IPS-11a (cell line): ENCODE data around the gene IFIT1.
"Not testable (repeated sequence)": the region's sequence is repeated elsewhere in the genome, so short reads cannot be mapped to it uniquely, and the experiment has no call there.

Experiments used
- H3K4me3 ChIP-seq: one replicate; pipeline ENCODE4 v1.5.1; 2013; ENCODE audit warnings: low read depth, low read length, control low read depth

IFIT1 gene

DNA sequence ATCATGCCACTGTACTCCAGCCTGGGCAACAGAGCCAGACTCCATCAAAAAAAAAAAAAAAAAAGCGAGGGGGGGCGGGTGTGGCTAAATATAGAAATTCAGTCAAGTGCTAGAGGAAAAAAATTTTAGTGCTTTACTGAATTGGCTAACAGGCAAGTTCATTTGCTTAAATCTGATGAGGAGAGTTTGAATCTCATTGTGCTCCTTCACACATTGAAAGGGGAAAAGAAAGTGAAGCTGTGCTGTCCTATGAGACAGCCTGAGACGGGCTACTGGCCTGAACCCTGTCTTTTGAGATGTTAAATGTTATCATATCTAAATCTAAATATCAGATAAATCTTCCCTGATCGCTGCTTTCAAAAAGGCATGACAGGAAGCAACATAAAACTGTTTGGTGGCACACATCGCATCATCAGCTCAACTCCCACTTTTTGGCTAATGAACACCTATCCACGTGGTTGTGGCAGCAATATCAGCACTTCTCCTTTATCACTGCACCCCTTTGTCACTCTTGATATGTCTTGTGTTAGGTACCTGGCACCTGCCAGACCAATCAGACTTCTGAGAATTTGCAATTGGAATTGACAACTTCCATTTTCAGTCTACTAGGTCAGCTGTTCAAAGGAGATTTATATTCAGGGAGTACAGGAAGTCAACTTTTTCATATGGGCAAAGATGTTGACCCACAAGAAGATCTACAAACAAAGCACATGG lies 28.5 kb upstream of the IFIT1 start:
- H3K4me3 ChIP-seq = no peak overlapping the region

GRCh38 chr10:89364531-89364930 lies 27.9 kb upstream of the IFIT1 start:
- no peak overlapping the region for H3K4me3 ChIP-seq

DNA sequence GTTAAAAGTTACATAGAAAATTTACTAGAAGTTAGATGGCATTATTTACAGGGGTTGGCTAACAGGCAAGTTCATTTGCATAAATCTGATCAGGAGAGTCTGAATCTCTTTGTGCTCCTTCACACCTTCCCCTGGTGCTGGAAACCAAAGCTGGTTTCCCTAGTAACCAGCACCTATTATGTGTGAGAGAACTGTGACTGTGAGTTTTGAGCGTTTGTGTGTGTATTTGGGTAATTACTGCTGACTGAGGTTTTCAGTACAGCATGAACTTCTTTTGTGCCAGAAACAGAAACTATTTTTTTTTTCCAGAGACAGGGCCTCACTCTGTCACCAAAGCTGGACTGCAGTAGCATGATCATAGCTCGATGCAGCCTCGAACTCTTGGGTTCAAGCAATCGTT lies 24.9 kb upstream of the IFIT1 start:
- no peak overlapping the region for H3K4me3 ChIP-seq

DNA sequence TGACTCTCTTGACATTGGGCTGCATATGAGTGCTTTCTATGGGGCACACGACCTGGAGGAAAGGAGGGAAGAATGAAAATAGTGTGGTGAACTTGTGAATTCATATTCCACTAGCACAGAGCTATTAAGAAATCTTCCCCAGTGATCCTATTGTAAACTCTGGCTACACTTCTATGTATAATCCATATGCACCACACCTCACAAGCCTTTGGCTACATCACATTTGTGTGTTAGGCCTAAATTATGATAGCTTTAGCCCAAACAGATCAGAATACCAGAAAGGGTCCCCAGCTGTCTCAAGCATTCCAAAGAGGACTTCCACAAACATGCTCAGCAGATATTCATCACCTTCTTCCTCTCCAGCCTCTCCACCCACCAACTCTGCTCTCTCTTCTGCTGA lies 24.3 kb upstream of the IFIT1 start:
- H3K4me3 ChIP-seq = no peak overlapping the region

DNA sequence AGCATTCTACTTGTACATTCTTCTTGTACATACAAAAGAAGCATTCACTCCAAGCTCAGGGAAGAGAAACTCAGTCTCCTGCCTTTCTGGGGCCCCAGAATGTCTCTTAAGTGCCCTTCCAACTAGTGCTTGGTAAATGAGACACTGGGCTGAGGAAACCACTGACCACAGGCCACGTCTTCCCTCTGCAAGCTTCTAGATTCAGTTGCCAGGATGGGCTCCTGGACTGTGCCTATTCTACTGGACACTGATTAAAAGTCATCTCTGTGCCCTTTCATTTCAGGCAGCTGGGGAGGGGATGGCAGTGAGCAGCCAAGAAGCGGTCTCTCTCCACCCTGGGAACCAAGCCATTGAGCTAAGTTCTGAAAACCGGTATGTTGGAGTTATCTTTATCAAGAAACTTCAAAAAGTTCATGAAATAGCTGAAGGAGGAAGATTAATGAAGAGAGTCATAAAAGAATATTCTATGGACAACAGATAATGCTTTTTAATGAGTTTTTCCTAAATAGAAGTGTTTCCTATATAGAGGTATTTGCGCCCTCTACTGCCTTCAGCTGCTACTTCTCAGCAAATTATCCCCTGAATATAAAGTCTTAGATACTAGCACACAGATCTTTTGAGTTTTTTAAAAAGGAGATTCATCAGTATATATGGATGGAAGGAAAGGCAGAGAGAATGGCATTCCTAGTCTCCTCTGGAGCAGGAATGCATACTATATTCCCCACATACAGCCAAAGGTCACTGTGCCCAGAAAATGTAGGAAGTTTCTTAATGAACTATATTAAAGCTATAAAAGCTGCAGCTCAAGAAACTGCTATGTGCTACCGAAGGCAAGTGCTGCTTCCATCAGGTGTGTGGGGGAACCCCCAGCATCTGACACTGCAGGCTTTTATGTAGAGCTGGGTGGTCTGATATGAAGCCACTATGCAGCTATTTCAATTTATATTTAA lies 23.0 kb upstream of the IFIT1 start:
- H3K4me3 ChIP-seq = no peak overlapping the region

DNA sequence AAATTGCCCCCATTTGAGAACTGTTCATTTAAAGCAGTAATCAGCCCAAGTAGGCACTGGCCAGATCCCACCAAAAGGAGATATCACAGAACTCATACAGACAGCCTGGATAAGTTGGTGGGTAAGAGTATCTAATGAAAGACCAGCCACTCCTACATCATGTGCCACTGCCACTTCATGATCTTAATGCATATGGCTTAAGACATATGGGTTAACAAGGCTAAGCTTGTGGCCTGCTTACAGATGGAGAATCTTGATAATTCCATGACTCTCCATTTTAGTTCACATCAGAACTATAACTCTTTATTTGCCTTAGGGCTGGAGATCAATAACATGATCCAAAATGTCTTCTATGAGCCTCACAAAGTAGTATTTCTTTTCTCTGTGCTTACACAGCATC lies 21.3 kb upstream of the IFIT1 start:
- H3K4me3 ChIP-seq = no peak overlapping the region

GRCh38 chr10:89371987-89372386 lies 20.4 kb upstream of the IFIT1 start:
- H3K4me3 ChIP-seq = no peak overlapping the region

GRCh38 chr10:89373916-89374711 lies 18.3 kb upstream of the IFIT1 start:
- H3K4me3 ChIP-seq = no peak overlapping the region

GRCh38 chr10:89374713-89375141 lies 17.7 kb upstream of the IFIT1 start:
- H3K4me3 ChIP-seq = no peak overlapping the region

DNA sequence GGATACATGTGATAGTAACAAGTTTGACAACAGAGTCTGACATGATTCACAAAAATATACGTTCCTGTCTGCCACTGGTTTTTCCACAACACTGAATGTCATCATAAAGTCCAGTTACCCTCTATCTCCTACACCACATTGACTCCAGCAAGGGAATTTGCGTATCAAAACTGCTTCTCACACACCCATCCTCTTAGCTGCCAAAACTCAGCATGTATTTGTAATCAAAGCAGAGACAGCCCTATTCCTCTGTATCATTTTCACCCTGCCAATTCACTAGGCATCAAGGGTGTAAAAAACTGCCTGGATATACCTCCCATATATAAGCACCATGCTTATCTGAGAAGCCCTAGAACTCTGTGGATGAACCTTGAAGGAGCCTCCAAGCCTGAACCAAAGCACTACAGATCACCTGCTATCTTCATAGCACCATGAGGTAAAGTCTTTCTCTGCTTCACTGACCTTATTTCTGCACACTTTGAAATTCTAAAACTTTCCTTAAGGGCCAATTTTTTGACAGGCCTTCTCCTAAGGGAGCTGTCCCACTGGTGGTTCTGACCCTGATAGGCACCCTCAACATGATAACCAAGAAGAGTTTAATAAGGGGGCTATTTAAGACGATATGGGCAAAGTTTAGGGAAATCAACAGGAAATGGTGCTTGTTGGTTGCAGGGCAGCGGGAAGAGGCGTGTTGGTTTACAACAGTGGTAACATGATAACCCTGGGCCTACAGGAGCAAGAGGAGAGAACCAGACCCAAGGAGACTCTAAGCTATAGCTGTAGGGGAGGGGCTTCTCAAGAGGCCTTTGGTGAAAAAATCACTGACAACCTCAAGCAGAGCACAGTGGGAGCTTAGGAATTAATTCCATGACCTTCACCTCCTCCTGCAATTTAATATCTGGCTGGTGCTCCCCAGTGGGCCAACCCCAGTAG lies 14.5 kb upstream of the IFIT1 start, which contains the start of gene IFIT1B:
Gene IFIT1B (plus strand): TSS at position 352 of the 933 bp plus-strand sequence. CDS start 80 bp downstream, at position 432.
- H3K4me3 ChIP-seq = no peak within 1 kb of the TSS

GRCh38 chr10:89379103-89379502 lies 13.3 kb upstream of the IFIT1 start:
- no peak overlapping the region for H3K4me3 ChIP-seq

GRCh38 chr10:89382757-89383156 lies 9.7 kb upstream of the IFIT1 start:
- no peak overlapping the region for H3K4me3 ChIP-seq

DNA sequence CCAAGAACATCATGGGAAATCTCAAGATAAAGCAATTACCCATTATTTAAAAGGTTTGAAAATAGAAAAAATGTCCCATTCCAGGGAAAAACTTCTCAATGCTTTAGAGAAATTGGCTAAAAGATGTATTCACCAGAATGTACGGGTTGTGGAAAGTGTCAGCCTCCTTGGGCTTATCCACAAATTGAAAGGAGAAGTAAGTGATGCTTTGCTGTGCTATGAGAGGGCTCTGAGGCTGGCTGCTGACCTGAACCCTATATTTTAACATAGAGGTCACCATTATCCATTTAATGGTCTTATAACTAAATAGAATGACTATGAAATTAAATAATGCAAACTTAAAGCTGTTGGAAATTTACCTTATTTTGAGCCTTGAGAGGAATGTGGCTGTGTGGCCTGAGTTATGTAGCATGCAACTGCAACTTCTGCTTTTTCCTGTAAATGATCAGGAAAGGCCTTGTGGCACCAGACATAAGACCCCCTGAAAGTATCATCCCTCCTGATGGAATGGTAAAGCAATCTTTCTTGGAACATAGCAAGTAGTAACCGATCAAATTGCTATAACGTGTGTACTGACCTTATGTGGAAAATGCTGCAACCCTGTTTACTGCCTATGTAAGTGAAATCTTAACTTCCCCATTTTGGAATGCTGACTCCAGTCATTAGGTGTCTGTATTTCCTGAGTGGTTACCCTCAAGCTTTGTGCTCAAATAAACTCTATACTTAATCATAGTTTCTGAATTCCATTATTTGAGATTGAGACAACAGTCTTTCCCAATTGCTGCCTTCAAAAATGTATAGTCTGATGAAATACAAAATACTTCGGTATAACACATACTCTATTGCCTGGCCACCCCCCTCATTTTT lies 7.7 kb upstream of the IFIT1 start:
- H3K4me3 ChIP-seq = no peak overlapping the region

DNA sequence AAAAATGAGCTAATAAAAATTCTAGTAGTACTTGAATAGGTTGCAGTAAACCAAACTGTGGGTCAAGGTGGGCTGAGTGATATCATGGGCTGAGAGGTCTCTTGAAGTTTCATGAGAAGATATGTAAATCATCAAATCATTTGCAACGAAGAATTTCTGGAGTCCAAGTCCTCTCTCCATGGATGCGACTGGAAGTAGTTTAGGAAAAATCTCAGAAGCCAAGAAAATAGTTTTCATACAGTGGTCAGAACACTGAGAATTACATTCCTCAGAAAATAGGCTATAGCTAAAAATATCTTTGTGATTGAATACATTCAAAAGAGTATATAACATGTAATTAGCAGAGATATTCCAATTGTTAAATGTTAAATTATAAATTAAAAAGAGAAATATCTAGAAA lies 3.6 kb upstream of the IFIT1 start:
- H3K4me3 ChIP-seq = no peak overlapping the region

DNA sequence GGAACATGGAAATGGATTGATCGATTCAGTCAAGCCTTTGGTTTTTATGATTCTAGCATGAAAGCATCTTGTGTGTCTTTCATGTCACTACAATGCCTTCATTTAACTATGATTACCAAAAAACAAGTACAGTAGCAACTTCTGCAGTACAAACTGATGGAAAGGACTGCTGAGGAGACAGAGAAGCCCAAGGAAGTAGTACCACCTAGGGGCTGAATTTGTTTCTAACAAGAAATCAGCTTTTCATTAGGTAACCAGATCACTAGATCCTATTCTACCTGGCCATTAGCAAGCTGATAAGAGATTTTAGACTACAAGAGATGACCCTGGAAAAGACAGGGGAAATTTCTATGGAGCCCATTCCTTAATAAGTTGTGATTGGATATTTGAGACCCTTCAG lies 3.2 kb upstream of the IFIT1 start:
- no peak overlapping the region for H3K4me3 ChIP-seq

DNA sequence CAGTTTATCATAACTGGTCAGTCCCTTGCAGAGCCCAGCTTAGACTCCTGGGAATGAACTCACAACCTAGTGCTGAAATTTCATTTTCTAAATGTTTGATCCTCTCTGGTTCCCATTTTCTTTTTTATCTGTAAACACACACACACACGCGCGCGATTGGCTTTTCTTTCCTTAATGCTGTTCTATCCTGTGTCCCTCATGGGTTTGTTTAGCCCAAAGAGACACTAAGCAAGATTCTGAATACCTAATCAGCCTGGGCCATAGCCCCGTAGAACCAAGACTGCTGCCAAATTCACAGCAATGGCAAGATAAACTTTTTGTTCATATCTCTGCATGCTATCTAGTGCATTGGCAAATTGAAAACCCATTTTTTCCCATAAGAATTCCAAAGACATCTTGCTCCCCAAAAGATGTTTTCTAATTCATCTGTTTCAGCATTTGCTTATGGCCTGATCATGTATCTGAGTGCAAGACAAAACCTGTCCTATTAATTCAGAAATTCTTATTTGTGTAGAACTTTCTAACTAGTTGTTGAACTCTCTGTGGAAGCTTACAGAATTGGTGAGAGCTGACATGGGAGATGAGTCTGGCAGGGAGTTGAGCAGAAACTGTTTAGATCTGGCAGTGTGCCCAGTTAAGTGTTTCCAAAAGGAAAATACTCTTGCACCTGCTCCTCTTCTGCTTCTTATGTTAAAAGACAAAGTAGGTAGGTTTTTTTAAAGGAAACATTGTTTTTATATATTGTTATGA lies 1.8 kb upstream of the IFIT1 start:
- H3K4me3 ChIP-seq = no peak overlapping the region

GRCh38 chr10:89391226-89391576 lies 1.2 kb upstream of the IFIT1 start:
- not testable (repeated sequence) for H3K4me3 ChIP-seq

GRCh38 chr10:89392974-89393373 lies 551 bp downstream of the IFIT1 start:
- no peak overlapping the region for H3K4me3 ChIP-seq

DNA sequence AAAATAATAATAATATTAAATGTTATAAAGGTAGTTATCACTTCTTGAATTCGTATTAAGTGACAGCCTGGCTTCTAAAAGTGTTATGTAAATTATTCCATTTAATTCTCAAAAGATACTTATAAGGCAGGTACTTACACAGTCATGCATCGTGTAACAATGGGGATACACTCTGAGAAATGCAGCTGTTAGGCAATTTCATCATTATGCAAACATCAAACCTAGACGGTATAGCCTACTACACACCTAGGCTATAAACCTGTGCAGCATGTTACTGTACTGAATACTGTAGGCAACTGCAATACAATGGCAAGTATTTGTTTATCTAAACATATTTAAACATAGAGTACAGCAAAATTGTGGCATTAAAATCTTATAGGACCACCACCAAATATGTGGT lies 1.5 kb downstream of the IFIT1 start:
- H3K4me3 ChIP-seq = no peak overlapping the region
